ENCODE data around the gene CACNA1A. TPM values are rescaled to one million over a fixed set of nuclear protein-coding genes. Genes with fewer than 3 reads are reported as not detected.

Gene CACNA1A
- total and polyA plus RNA-seq, 2 experiments from 2014 or later = 2.0 TPM

GRCh38 chr19:13164343-13165161 is 341.7 kb downstream of the CACNA1A start:
- Histone ChIP-seq H3K4me3 (no peak overlapping the region), H3K79me2 (peaks cover 12% of the 10 kb centered on the region), H4K20me1 (ENCODE audit: insufficient read depth, poor library complexity, severe bottlenecking) (no peaks in the 10 kb centered on the region), H3K4me2 (peak overlapping the region; percentile 78), H3K27me3 (no peaks in the 10 kb centered on the region), H3K4me1 (ENCODE audit: insufficient read depth) (peaks cover 62% of the 10 kb centered on the region), H3K27ac (peak overlapping the region; percentile 100), H3K36me3 (replicated peaks; ENCODE audit: insufficient read depth, low read depth) (no peaks in the 10 kb centered on the region), H2AFZ (no peak overlapping the region), H3K9me3 (ENCODE audit: low read depth) (no peaks in the 10 kb centered on the region), H3K9me2 (replicated peaks; ENCODE audit: insufficient read depth) (no peaks in the 10 kb centered on the region)
- TF ChIP-seq CTCF (IDR thresholded peaks at IDR 0.05; ENCODE audit: poor library complexity) (no peak), EZH2phosphoT487 (IDR thresholded peaks at IDR 0.05; ENCODE audit: low read depth, severe bottlenecking, unreplicated experiment) (no peak), EZH2 (IDR thresholded peaks at IDR 0.05; ENCODE audit: borderline replicate concordance) (no peak)
- DNase-seq (ENCODE audit: low spot score) = peak; percentile 90
- 12% methylated on average over 16 of the region's 19 CpGs for WGBS (ENCODE audit: low lambda C conversion rate, missing lambda C conversion rate)

GRCh38 chr19:13163609-13164342 is 342.5 kb downstream of the CACNA1A start:
- H2AFZ ChIP-seq = no peak overlapping the region

GRCh38 chr19:13162724-13163608 is 343.3 kb downstream of the CACNA1A start:
- Histone ChIP-seq H3K9me2 (replicated peaks; ENCODE audit: insufficient read depth) (no peaks in the 10 kb centered on the region), H4K20me1 (ENCODE audit: insufficient read depth, poor library complexity, severe bottlenecking) (no peaks in the 10 kb centered on the region), H3K36me3 (replicated peaks; ENCODE audit: insufficient read depth, low read depth) (no peaks in the 10 kb centered on the region), H3K4me2 (peak overlapping the region; percentile 78), H3K79me2 (no peaks in the 10 kb centered on the region), H2AFZ (no peak overlapping the region), H3K4me1 (ENCODE audit: insufficient read depth) (peaks cover 47% of the 10 kb centered on the region), H3K27me3 (no peaks in the 10 kb centered on the region), H3K9me3 (ENCODE audit: low read depth) (no peaks in the 10 kb centered on the region), H3K27ac (peak overlapping the region; percentile 100), H3K4me3 (peak overlapping the region; percentile 8)
- DNase-seq (ENCODE audit: low spot score) = peak; percentile 98
- TF ChIP-seq CTCF (IDR thresholded peaks at IDR 0.05; ENCODE audit: poor library complexity) = no peak
- no peak for TF ChIP-seq EZH2 (IDR thresholded peaks at IDR 0.05; ENCODE audit: borderline replicate concordance)
- TF ChIP-seq EZH2phosphoT487 (IDR thresholded peaks at IDR 0.05; ENCODE audit: low read depth, severe bottlenecking, unreplicated experiment) = no peak
- 4% methylated on average over 42 of the region's 58 CpGs for WGBS (ENCODE audit: low lambda C conversion rate, missing lambda C conversion rate)

More at GRCh38 chr19:13163609-13164342, 342.5 kb downstream of the CACNA1A start:
- Histone ChIP-seq H3K36me3 (replicated peaks; ENCODE audit: insufficient read depth, low read depth) (no peaks in the 10 kb centered on the region), H3K4me2 (peak overlapping the region; percentile 78), H3K27me3 (no peaks in the 10 kb centered on the region), H3K9me2 (replicated peaks; ENCODE audit: insufficient read depth) (no peaks in the 10 kb centered on the region), H4K20me1 (ENCODE audit: insufficient read depth, poor library complexity, severe bottlenecking) (no peaks in the 10 kb centered on the region), H3K79me2 (peaks cover 5% of the 10 kb centered on the region), H3K4me3 (peak overlapping the region; percentile 8), H3K4me1 (ENCODE audit: insufficient read depth) (peaks cover 55% of the 10 kb centered on the region), H3K27ac (peak overlapping the region; percentile 100), H3K9me3 (ENCODE audit: low read depth) (no peaks in the 10 kb centered on the region)
- no peak for TF ChIP-seq CTCF (IDR thresholded peaks at IDR 0.05; ENCODE audit: poor library complexity)
- peak; percentile 93 for DNase-seq (ENCODE audit: low spot score)
- WGBS (ENCODE audit: low lambda C conversion rate, missing lambda C conversion rate) = 3% methylated on average over 13 of the region's 20 CpGs
